GM19351 (cell line): Measurements from ENCODE around the gene VSTM1.
"Not testable (repeated sequence)": the region's sequence is repeated elsewhere in the genome, so short reads cannot be mapped to it uniquely, and the experiment has no call there.

Experiments used
- ATAC-seq: cut with Tn5 transposase; IDR thresholded peaks from one replicate; pipeline ENCODE4 v1.9.1; 2021; ENCODE audit warnings: mild to moderate bottlenecking, moderate library complexity; ENCODE audit not compliant: unreplicated experiment

Gene VSTM1

GRCh38 chr19:54074851-54075250 is 11.2 kb upstream of the VSTM1 start:
- ATAC-seq: no peak

GRCh38 chr19:54073829-54074228 is 10.1 kb upstream of the VSTM1 start:
- no peak for ATAC-seq

- ATAC-seq: no peak
Measured at GRCh38 chr19:54069470-54069869, 5.8 kb upstream of the VSTM1 start.

- ATAC-seq: no peak
Measured at GRCh38 chr19:54062643-54063042, 1.1 kb downstream of the VSTM1 start.

GRCh38 chr19:54047616-54048015 is 16.1 kb downstream of the VSTM1 start:
- ATAC-seq: no peak

GRCh38 chr19:54045771-54046170 is 17.9 kb downstream of the VSTM1 start:
- ATAC-seq: no peak

- no peak for ATAC-seq
Measured at GRCh38 chr19:54042989-54043388, 20.7 kb downstream of the VSTM1 start.

- ATAC-seq: no peak
Measured at GRCh38 chr19:54041969-54042606, 21.6 kb downstream of the VSTM1 start.

GRCh38 chr19:54040003-54040402 is 23.7 kb downstream of the VSTM1 start:
- ATAC-seq: no peak

- ATAC-seq: not testable (repeated sequence)
Measured at GRCh38 chr19:54036542-54036941, 27.2 kb downstream of the VSTM1 start.

GRCh38 chr19:54035215-54036178 is 28.2 kb downstream of the VSTM1 start:
- no peak for ATAC-seq

- no peak for ATAC-seq
Measured at GRCh38 chr19:54030895-54031586, 32.7 kb downstream of the VSTM1 start.

GRCh38 chr19:54029930-54030490 is 33.7 kb downstream of the VSTM1 start:
- no peak for ATAC-seq

- ATAC-seq: no peak
Measured at GRCh38 chr19:54029301-54029700, 34.4 kb downstream of the VSTM1 start.

- ATAC-seq: no peak
Measured at GRCh38 chr19:54026656-54027055, 37.0 kb downstream of the VSTM1 start.

- ATAC-seq: no peak
Measured at GRCh38 chr19:54024660-54025059, 39.0 kb downstream of the VSTM1 start.

GRCh38 chr19:54023191-54023590 is 40.5 kb downstream of the VSTM1 start:
- ATAC-seq: no peak

GRCh38 chr19:54021932-54022331 is 41.8 kb downstream of the VSTM1 start:
- no peak for ATAC-seq

- no peak for ATAC-seq
Measured at GRCh38 chr19:54021363-54021762, 42.3 kb downstream of the VSTM1 start.

- ATAC-seq: no peak
Measured at GRCh38 chr19:54017261-54017660, 46.4 kb downstream of the VSTM1 start.

- no peak for ATAC-seq
Measured at GRCh38 chr19:54014920-54015560, 48.7 kb downstream of the VSTM1 start.
